Suppressor macrophage (primary cell): ENCODE results near the gene PCBP3.

ENCODE experiments used
- DNase-seq, 4 experiments: peaks; one replicate each; pipeline ENCODE4 v3.0.0-alpha.2; 2020 to 2022

The PCBP3 gene

GRCh38 chr21:45867041-45867666 is 223.6 kb downstream of the PCBP3 start:
- DNase-seq: no peak

GRCh38 chr21:45867671-45868081 is 224.2 kb downstream of the PCBP3 start:
- DNase-seq: no peak

DNA sequence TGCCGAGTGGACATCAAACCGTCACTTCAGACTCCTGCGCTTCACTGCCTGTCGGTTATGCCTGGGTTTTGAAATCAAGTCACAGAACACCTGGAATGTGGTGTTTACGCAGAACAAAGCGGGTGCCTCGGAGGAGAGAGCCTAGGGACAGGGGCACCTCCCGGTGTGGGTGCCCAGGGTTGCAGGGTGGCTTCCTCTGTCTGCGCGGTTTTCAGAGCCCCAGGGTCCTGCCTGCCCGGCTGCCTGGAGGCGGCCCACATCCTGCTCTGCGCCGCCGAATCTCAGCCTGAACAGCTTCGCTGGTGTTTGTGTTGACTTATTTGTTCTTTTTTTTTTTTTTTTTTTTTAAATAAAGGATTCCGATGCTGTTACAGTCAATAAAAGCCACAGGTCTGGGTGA is 224.6 kb downstream of the PCBP3 start:
- no peak for DNase-seq

- DNase-seq: no peak
Observed at GRCh38 chr21:45868488-45868887, 225.0 kb downstream of the PCBP3 start.

- DNase-seq: no peak
Observed at GRCh38 chr21:45869121-45870007, 225.8 kb downstream of the PCBP3 start.

- DNase-seq: no peak
Observed at GRCh38 chr21:45870421-45870820, 226.9 kb downstream of the PCBP3 start.

DNA sequence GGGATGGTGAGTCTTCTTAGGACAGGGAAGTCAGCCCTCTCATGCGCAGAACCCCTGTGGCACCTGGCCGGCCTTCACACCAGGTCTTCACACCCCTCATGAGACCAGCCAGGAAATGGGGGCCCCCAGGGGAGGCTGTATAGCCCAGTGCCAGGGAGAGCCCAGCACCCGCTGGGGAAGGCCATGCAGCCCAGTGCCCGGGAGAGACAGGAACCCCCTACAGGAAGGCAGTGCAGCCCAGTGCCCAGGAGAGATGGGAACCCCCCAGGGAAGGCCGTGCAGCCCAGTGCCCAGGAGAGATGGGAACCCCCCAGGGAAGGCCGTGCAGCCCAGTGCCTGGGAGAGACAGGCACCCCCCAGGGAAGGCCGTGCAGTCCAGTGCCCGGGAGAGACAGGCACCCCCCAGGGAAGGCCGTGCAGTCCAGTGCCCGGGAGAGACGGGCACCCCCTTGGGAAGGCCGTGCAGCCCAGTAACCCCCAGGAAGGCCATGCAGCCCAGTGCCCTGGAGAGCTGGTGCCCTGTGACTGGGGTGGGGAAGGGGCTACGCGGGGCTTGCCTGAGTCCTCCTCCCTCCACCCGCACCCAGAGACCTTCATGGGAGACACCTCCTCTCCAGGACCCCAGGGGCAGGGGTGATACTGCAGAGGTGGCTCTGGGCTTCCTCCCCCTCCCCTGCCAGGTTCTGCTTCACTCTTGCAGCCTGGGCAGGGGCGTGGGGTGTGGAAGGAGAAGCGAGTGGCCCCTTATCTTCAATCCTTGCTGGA is 227.5 kb downstream of the PCBP3 start:
- DNase-seq: no peak

DNA sequence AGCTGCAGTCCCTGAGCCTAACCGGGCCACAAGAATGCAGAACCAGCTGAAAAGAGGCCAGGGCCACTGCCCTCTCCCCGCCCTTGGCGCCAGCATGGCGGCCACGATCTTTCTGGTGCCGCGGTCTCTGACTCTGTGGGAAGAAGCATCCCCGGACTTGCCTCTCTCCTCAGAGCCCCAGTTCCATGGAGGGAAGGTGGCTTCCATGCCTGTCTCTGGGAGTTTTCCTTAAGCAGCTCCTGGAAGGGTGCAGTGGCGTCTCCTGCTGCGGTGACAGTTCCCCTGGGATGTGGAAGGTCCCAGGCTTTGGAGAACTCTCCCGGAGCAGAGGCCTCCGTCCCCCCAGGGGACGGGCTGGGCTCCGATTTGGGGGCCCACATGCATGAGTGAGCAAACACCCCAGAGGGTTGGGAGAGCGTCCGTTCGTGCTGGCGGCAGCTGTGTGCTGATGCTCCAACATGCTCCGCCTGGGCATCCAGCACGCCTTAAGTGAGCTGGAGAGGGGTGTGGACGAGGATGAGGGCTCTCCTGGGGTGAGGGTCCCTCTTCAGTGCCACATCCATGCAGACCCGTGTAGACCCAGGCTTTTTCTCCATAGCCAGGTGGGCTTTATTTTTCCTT is 228.2 kb downstream of the PCBP3 start:
- DNase-seq: no peak

DNA sequence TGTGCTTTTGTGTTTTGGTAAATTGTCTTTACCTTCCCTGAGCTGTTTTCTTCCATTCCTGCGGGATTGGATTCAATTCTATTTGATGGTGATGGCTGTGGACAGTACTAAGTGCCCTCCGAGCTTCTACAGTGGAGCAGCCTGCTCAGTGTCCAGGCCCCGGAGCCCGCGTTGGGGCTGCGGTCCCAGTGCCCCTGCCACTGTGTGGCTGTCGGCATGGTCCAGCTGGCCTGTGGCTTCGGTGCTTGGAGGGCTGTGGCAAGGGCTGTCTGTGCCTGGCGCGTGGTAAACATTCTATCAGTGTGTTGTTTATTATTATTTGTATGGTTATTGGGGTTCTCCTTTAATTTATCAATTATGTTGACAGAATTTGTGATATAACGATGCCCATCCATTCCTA is 228.9 kb downstream of the PCBP3 start:
- DNase-seq: no peak

DNA sequence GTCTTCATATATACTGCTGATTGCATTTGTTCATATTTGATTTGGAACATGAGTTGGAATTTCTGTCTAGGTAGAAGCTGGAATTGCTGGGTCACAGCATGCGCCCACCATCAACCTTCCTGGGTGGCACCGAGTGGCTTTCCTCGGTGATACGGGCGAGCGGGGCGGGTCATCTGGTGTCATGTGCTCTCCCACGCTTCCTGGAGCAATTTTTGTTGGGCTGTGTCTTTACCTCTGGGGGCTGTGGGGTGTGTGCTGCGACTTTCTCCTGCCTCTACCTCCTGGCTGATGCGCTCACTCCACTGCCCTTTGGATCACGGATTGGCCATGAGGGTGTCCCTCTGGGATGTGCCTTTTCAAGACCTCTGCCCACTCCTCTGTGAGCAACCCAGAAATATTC is 229.4 kb downstream of the PCBP3 start:
- DNase-seq: no peak

GRCh38 chr21:45873418-45873817 is 229.9 kb downstream of the PCBP3 start:
- DNase-seq: no peak

DNA sequence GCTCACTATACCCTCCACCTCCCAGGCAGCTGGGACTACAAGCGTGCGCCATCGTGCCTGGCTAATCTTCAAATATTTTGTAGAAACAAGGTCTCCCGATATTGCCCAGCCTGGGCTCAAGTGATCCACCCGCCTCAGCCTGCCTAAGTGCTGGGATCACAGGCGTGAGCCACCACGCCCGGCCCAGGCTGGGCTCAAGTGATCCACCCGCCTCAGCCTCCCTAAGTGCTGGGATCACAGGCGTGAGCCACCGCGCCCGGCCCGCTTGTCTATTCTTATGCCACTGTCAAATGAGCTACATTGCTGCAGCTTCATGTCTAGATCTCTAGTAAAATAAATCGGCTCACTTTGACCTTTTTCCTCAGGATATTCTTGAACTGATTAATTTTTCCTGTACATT is 230.3 kb downstream of the PCBP3 start:
- DNase-seq: no peak

GRCh38 chr21:45874716-45875415 is 231.3 kb downstream of the PCBP3 start:
- DNase-seq: no peak

DNA sequence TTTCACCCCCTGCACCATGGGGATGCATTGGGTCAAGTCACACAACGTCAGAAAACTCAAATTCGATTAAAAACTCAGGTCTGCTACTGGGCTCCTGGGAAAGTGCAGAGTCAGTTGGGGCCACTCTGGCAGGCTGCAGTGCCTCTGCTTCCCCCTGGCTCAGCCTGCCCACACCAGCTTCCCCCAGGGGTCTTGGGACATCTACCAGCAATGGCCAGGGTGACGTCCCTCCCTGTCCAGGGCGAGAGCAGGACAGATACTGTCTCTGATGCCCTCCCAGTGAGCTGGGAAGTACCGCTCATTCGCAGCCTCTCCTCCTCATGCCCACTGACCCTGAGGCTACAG is 231.9 kb downstream of the PCBP3 start:
- no peak for DNase-seq

- no peak for DNase-seq
Observed at GRCh38 chr21:45875881-45876280, 232.4 kb downstream of the PCBP3 start.

- no peak for DNase-seq
Observed at GRCh38 chr21:45876381-45877170, 233.1 kb downstream of the PCBP3 start.

DNA sequence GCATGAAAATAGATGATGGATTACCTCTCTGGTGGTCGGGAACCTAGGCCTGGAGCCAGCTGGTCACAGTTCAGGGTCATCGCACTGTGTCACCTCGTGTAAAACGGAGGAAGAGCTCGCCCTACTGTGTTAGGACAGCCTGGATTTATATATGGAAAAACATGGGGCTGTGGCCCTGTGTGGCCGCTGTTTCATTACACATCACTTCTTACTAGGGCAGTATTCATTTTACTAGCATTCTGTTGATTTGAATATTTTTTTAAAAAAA is 233.6 kb downstream of the PCBP3 start:
- no peak for DNase-seq

GRCh38 chr21:45877821-45878469 is 234.4 kb downstream of the PCBP3 start:
- no peak for DNase-seq

GRCh38 chr21:45880097-45881068 is 236.9 kb downstream of the PCBP3 start:
- DNase-seq: peak; percentile 73 to 82 (median 76)

DNA sequence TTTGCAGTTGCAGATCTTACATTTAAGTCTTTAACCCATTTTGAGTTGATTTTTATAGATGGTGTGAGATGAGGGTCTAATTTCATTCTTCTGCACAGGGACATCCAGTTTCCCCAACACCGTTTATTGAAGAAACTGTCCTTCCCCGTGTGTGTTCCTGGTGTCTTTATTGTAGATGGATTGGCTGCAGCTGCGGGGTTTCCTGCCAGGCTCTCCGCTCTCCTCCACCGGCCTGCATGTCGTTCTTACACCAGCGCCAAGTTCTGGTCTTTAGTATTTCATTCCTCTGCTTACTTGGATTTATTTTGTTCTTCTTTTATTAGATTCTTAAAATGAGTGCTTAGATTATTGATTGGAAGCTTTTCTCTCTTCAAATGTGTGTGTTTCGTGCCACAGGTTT is 239.1 kb downstream of the PCBP3 start:
- DNase-seq: no peak
